Caco-2 (cell line): ENCODE results near the gene TAL2. TPM values are rescaled to one million over a fixed set of nuclear protein-coding genes. Genes with fewer than 3 reads are reported as not detected.

Experiments
- BruUV-seq: library from RNA; stranded (reverse); fragments of 400-500 nt; replicated peaks from 2 replicates; lab custom pipeline; 2021; lab: Mats Ljungman, UMichigan
- CTCF ChIA-PET: fragments of 300-600 bp; sonication (Branson Sonifier 250); formaldehyde crosslinking; loops from one replicate; lab custom pipeline; 2022; ENCODE audit warnings: antibody characterized with exemption; lab: Charles Lee
- POLR2A ChIA-PET: fragments of 300-600 bp; sonication (Branson Sonifier 250); formaldehyde crosslinking; loops from one replicate; lab custom pipeline; 2022; ENCODE audit warnings: antibody characterized with exemption; lab: Charles Lee
- DNase-seq, 2 experiments: peaks; one replicate each; pipeline versions ENCODE4 v3.0.0 to v3.0.0-alpha.2; 2020 to 2022
- H3K27me3 ChIP-seq: replicated peaks from 2 replicates; pipeline ENCODE4 v1.6.0; 2011; ENCODE audit warnings: low read length; ENCODE audit not compliant: control insufficient read depth, insufficient read depth
- H3K36me3 ChIP-seq: 2 replicates; pipeline ENCODE4 v1.5.1; 2011; ENCODE audit warnings: low read length; ENCODE audit not compliant: control insufficient read depth, insufficient read depth
- H3K4me1 ChIP-seq: fragments of 250-450 bp; sonication (Bioruptor Pico); 2 replicates; pipeline ENCODE4 v1.5.1; 2020; ENCODE audit warnings: mild to moderate bottlenecking
- H3K4me3 ChIP-seq: 2 replicates; pipeline ENCODE4 v1.5.1; 2011; ENCODE audit warnings: low read depth, mild to moderate bottlenecking, control low read depth, low read length
- H3K9me3 ChIP-seq: fragments of 250-450 bp; sonication (Bioruptor Pico); 2 replicates; pipeline ENCODE4 v1.5.1; 2020; ENCODE audit warnings: mild to moderate bottlenecking, moderate library complexity
- H3K27ac Mint-ChIP-seq: one replicate; pipeline ENCODE4 v1.8.0; 2022; ENCODE audit warnings: mixed read lengths; ENCODE audit not compliant: unreplicated experiment
- H3K27me3 Mint-ChIP-seq: one replicate; pipeline ENCODE4 v1.8.0; 2022; ENCODE audit warnings: mixed read lengths; ENCODE audit not compliant: insufficient read depth, unreplicated experiment
- H3K36me3 Mint-ChIP-seq: one replicate; pipeline ENCODE4 v1.8.0; 2022; ENCODE audit warnings: mild to moderate bottlenecking, mixed read lengths; ENCODE audit not compliant: insufficient read depth, unreplicated experiment
- H3K4me1 Mint-ChIP-seq: one replicate; pipeline ENCODE4 v1.8.0; 2022; ENCODE audit warnings: low read depth, mixed read lengths; ENCODE audit not compliant: unreplicated experiment
- H3K4me3 Mint-ChIP-seq: one replicate; pipeline ENCODE4 v1.8.0; 2022; ENCODE audit warnings: mild to moderate bottlenecking, moderate library complexity, mixed read lengths; ENCODE audit not compliant: unreplicated experiment
- H3K9me3 Mint-ChIP-seq: one replicate; pipeline ENCODE4 v1.8.0; 2022; ENCODE audit warnings: mixed read lengths; ENCODE audit not compliant: unreplicated experiment
- intact Hi-C: fragments of 100-400 bp; cut with micrococcal nuclease; formaldehyde crosslinking; loops from one replicate; pipeline ENCODE4 v1.10.0; 2022; ENCODE audit not compliant: unreplicated experiment
- total RNA-seq: library from RNA; stranded (reverse); gene quantifications from 2 replicates; pipeline ENCODE4 v1.2.3, GENCODE V29; 2022
- TF ChIP-seq, protein P1 (sequence below), 2 experiments: fragments of 200-600 bp in 1 of 2; IDR thresholded peaks; 1 replicate in 1 of 2; 2 replicates in 1 of 2; pipeline versions ENCODE4 v1.5.1 to v1.8.0; 2011 to 2022; ENCODE audit warnings: antibody characterized with exemption in 1 of 2, control low read depth in 1 of 2, inconsistent platforms in 1 of 2, low read depth in 1 of 2, low read length in 1 of 2, mild to moderate bottlenecking in 1 of 2, moderate library complexity in 1 of 2; ENCODE audit not compliant: insufficient read depth in 1 of 2, severe bottlenecking in 1 of 2, unreplicated experiment in 1 of 2

TAL2 gene
- total RNA-seq, 1 experiment from 2014 or later: 1.00 TPM

DNA sequence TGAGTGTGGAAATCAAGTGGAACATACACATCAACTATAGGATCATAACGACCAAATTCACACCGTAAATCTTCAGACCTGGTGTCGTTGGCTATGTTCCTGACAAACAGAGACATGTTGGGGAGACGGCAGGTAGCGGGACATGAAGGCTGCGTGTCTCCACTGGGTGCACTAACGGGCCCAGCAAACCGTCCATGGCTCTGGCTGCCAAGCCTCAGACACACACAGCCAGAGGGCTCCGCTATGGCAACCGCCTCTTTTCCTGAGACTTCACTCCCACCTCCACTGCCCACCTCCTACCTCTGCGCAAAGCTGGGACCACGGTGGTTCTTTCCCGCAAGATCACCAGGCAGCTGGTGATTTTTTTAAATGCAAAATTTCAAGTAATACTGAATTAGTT, 48.4 kb downstream of the TAL2 start:
- no peaks in the 10 kb centered on the region for H3K27me3 Mint-ChIP-seq

DNA sequence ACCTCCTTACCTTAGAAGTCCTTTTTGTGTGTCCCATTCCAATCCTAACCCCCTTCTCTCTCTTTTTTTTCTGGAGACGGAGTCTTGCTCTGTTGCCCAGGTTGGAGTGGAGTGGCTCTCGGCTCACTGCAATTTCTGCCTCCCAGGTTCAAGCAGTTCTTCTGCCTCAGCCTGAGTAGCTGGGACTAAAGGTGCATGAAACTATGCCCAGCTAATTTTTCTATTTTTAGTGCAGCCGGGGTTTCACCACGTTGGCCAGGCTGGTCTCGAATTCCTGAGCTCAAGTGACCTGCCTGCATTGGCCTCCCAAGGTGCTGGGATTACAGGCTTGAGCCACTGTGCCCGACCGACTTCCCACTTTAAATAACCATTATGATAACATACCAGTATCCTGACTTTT, 49.6 kb downstream of the TAL2 start:
- CTCF ChIA-PET: no interaction called here
- POLR2A ChIA-PET: no interaction called here

More for the DNA sequence above, 48.4 kb downstream of the TAL2 start:
- DNase-seq: no peak
- no TSS peak for BruUV-seq
- Mint-ChIP-seq H3K27ac (no peak overlapping the region), H3K9me3 (no peaks in the 10 kb centered on the region), H3K4me3 (no peak overlapping the region), H3K36me3 (peaks cover 6% of the 10 kb centered on the region), H3K4me1 (no peaks in the 10 kb centered on the region)
- H3K9me3 ChIP-seq: no peaks in the 10 kb centered on the region
- ChIA-PET CTCF (no interaction called here), POLR2A (no interaction called here)
- no peaks in the 10 kb centered on the region for H3K27me3 ChIP-seq
- TF ChIP-seq, protein P1, sequence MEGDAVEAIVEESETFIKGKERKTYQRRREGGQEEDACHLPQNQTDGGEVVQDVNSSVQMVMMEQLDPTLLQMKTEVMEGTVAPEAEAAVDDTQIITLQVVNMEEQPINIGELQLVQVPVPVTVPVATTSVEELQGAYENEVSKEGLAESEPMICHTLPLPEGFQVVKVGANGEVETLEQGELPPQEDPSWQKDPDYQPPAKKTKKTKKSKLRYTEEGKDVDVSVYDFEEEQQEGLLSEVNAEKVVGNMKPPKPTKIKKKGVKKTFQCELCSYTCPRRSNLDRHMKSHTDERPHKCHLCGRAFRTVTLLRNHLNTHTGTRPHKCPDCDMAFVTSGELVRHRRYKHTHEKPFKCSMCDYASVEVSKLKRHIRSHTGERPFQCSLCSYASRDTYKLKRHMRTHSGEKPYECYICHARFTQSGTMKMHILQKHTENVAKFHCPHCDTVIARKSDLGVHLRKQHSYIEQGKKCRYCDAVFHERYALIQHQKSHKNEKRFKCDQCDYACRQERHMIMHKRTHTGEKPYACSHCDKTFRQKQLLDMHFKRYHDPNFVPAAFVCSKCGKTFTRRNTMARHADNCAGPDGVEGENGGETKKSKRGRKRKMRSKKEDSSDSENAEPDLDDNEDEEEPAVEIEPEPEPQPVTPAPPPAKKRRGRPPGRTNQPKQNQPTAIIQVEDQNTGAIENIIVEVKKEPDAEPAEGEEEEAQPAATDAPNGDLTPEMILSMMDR (IDR thresholded peaks at IDR 0.05; ENCODE audit: insufficient read depth in 1 of 2, low read depth in 1 of 2, low read length in 1 of 2, severe bottlenecking in 1 of 2, unreplicated experiment in 1 of 2): no peak
- no peaks in the 10 kb centered on the region for H3K4me1 ChIP-seq
- no peak overlapping the region for H3K4me3 ChIP-seq
- no peaks in the 10 kb centered on the region; the same call in none of the 2 replicates for H3K36me3 ChIP-seq
- intact Hi-C loops: no loop called here

DNA sequence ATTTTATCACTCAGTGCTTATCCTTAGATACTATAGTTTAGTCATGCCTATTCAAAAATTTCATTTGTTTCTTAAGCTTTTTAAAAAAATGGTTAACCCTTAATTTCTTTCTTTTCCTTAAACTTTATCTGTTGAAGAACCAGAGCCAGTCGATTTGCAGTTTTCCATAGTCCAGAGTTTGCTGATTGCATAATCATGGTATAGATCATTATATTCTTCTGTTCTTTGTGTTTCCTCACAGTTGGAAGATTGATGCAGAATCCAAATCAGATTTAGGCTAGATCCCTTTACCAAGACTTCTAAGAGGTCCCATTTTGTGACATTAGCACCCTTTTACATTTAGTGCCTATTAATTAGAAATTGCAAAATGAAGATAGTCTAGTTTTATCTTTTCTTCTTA, 50.0 kb downstream of the TAL2 start:
- intact Hi-C loops: no loop called here
- H3K27me3 Mint-ChIP-seq: no peaks in the 10 kb centered on the region
- no peaks in the 10 kb centered on the region for H3K4me1 Mint-ChIP-seq
- no peak overlapping the region for H3K4me3 ChIP-seq
- no peaks in the 10 kb centered on the region for H3K9me3 Mint-ChIP-seq
- H3K9me3 ChIP-seq: no peaks in the 10 kb centered on the region
- H3K27ac Mint-ChIP-seq: no peak overlapping the region
- CTCF ChIA-PET: interaction anchor here (0.6 kb wide), 1 partner anchor 20 kb away, joined by 3 read pairs; no protein-coding TSS in a partner anchor
- H3K27me3 ChIP-seq: no peaks in the 10 kb centered on the region
- no peak overlapping the region for H3K4me3 Mint-ChIP-seq
- no peak for DNase-seq
- TF ChIP-seq, protein P1 (IDR thresholded peaks at IDR 0.05; ENCODE audit: insufficient read depth in 1 of 2, low read depth in 1 of 2, low read length in 1 of 2, severe bottlenecking in 1 of 2, unreplicated experiment in 1 of 2): no peak
- POLR2A ChIA-PET: no interaction called here
- H3K36me3 Mint-ChIP-seq: no peaks in the 10 kb centered on the region
- H3K36me3 ChIP-seq: no peaks in the 10 kb centered on the region; the same call in none of the 2 replicates
- H3K4me1 ChIP-seq: no peaks in the 10 kb centered on the region
- no TSS peak for BruUV-seq

More for the DNA sequence above, 49.6 kb downstream of the TAL2 start:
- H3K27me3 ChIP-seq: no peaks in the 10 kb centered on the region
- no peak overlapping the region for H3K27ac Mint-ChIP-seq
- H3K4me3 Mint-ChIP-seq: no peak overlapping the region
- BruUV-seq: no TSS peak
- no peaks in the 10 kb centered on the region for H3K27me3 Mint-ChIP-seq
- H3K36me3 ChIP-seq: no peaks in the 10 kb centered on the region; the same call in none of the 2 replicates
- H3K4me1 ChIP-seq: no peaks in the 10 kb centered on the region
- intact Hi-C loops: no loop called here
- no peaks in the 10 kb centered on the region for H3K4me1 Mint-ChIP-seq
- no peaks in the 10 kb centered on the region for H3K9me3 Mint-ChIP-seq
- no peaks in the 10 kb centered on the region for H3K9me3 ChIP-seq
- H3K36me3 Mint-ChIP-seq: no peaks in the 10 kb centered on the region
- TF ChIP-seq, protein P1 (IDR thresholded peaks at IDR 0.05; ENCODE audit: insufficient read depth in 1 of 2, low read depth in 1 of 2, low read length in 1 of 2, severe bottlenecking in 1 of 2, unreplicated experiment in 1 of 2): no peak
- DNase-seq: no peak
- no peak overlapping the region for H3K4me3 ChIP-seq

Other genes with a start within 250 kb of the TAL2 start
- 4.7 and 5.7 TPM in 2 replicates for gene FSD1L, start 214.4 kb upstream of the TAL2 start, total RNA-seq
- gene FKTN, start 104.3 kb upstream of the TAL2 start, total RNA-seq: 15.2 and 17.1 TPM in 2 replicates
- 38.6 and 48.6 TPM in 2 replicates for gene TMEM38B, start 32.1 kb downstream of the TAL2 start, total RNA-seq